Esophagus (tissue), 2 donors: Measurements from ENCODE around the gene GP2. TPM values are rescaled to one million over a fixed set of nuclear protein-coding genes. Genes with fewer than 3 reads are reported as not detected.

Source experiments
- H3K27ac ChIP-seq, 2 donors: one replicate each; pipeline ENCODE4 v1.5.1; 2013; ENCODE audit warnings: low read depth in 2 of 2, mild to moderate bottlenecking in 2 of 2, inconsistent platforms in 1 of 2, low read length in 1 of 2, moderate library complexity in 1 of 2
- H3K27me3 ChIP-seq, 2 donors: one replicate each; pipeline ENCODE4 v1.6.1; 2013; ENCODE audit warnings: low read length in 2 of 2, control low read depth in 1 of 2, mild to moderate bottlenecking in 1 of 2; ENCODE audit not compliant: insufficient read depth in 2 of 2, control insufficient read depth in 1 of 2
- H3K36me3 ChIP-seq, 2 donors: one replicate each; pipeline ENCODE4 v1.6.1; 2013; ENCODE audit warnings: low read length in 1 of 2; ENCODE audit not compliant: control insufficient read depth in 2 of 2, insufficient read depth in 2 of 2
- H3K4me1 ChIP-seq, 2 donors: one replicate each; pipeline ENCODE4 v1.6.1; 2013; ENCODE audit warnings: low read length in 1 of 2; ENCODE audit not compliant: control insufficient read depth in 2 of 2, insufficient read depth in 2 of 2
- H3K4me3 ChIP-seq, 2 donors: one replicate each; pipeline ENCODE4 v1.5.1; 2013; ENCODE audit warnings: low read length in 2 of 2, mild to moderate bottlenecking in 2 of 2, low read depth in 1 of 2, moderate library complexity in 1 of 2
- H3K9me3 ChIP-seq, 2 donors: one replicate each; pipeline ENCODE4 v1.6.1; 2013; ENCODE audit warnings: mild to moderate bottlenecking in 2 of 2, low read depth in 1 of 2, low read length in 1 of 2, moderate library complexity in 1 of 2; ENCODE audit not compliant: control insufficient read depth in 2 of 2, insufficient read depth in 1 of 2
- WGBS, 2 donors: extraction: QIAGEN DNeasy Blood & Tissue Kit; methylation state at CpG; one replicate each; pipeline ENCODE4 v1.1.7; 2013; 5-methylcytosine and 5-hydroxymethylcytosine counted together
- polyA plus RNA-seq, 2 donors: library from polyadenylated mRNA; stranded (reverse); fragments of 200-250 nt; gene quantifications; one replicate each; pipeline ENCODE4 v1.2.3, GENCODE V29; 2013
- donor health status: healthy with polysubstance abuse.
- donor health status: Bipolar disorder and iron deficiency.

GP2 gene
- polyA plus RNA-seq, 2 donors: 0.31 to 0.45 TPM

GRCh38 chr16:20301840-20302239 is 25.5 kb downstream of the GP2 start:
- no peaks in the 10 kb centered on the region for H3K27me3 ChIP-seq
- WGBS, 2 donors: 62 to 66% methylated on average over 5 of the region's 5 CpGs
- H3K4me3 ChIP-seq: no peak overlapping the region
- H3K36me3 ChIP-seq: no peaks in the 10 kb centered on the region
- H3K4me1 ChIP-seq: no peaks in the 10 kb centered on the region
- H3K9me3 ChIP-seq: no peaks in the 10 kb centered on the region
- no peak overlapping the region for H3K27ac ChIP-seq

GRCh38 chr16:20300312-20301097 is 26.8 kb downstream of the GP2 start:
- no peaks in the 10 kb centered on the region for H3K9me3 ChIP-seq
- no peaks in the 10 kb centered on the region for H3K27me3 ChIP-seq
- H3K4me3 ChIP-seq: no peak overlapping the region
- no peaks in the 10 kb centered on the region for H3K36me3 ChIP-seq
- no peaks in the 10 kb centered on the region for H3K4me1 ChIP-seq
- no peak overlapping the region for H3K27ac ChIP-seq
- WGBS, 2 donors: 17 to 19% methylated on average over 16 of the region's 16 CpGs

- H3K4me3 ChIP-seq: no peak overlapping the region
- no peaks in the 10 kb centered on the region for H3K4me1 ChIP-seq
- H3K27me3 ChIP-seq: no peaks in the 10 kb centered on the region
- no peaks in the 10 kb centered on the region for H3K36me3 ChIP-seq
- H3K9me3 ChIP-seq: no peaks in the 10 kb centered on the region
- H3K27ac ChIP-seq: no peak overlapping the region
- WGBS, 2 donors: 68 to 72% methylated on average over 5 of the region's 5 CpGs
Measured at GRCh38 chr16:20298452-20298851, 28.9 kb downstream of the GP2 start.

- H3K27ac ChIP-seq: no peak overlapping the region
- 32 to 39% methylated on average over 14 to 16 of the region's 16 CpGs for WGBS, 2 donors
- H3K4me1 ChIP-seq: no peaks in the 10 kb centered on the region
- no peaks in the 10 kb centered on the region for H3K27me3 ChIP-seq
- H3K4me3 ChIP-seq: no peak overlapping the region
- no peaks in the 10 kb centered on the region for H3K9me3 ChIP-seq
- H3K36me3 ChIP-seq: no peaks in the 10 kb centered on the region
Measured at GRCh38 chr16:20291208-20292206, 35.8 kb downstream of the GP2 start.

GRCh38 chr16:20289571-20289970 is 37.7 kb downstream of the GP2 start:
- Histone ChIP-seq H3K9me3 (no peaks in the 10 kb centered on the region), H3K4me1 (no peaks in the 10 kb centered on the region), H3K27me3 (no peaks in the 10 kb centered on the region), H3K4me3 (no peak overlapping the region), H3K27ac (no peak overlapping the region), H3K36me3 (no peaks in the 10 kb centered on the region)
- 70 to 77% methylated on average over 3 of the region's 3 CpGs for WGBS, 2 donors

GRCh38 chr16:20285993-20286499 is 41.3 kb downstream of the GP2 start:
- H3K4me3 ChIP-seq: no peak overlapping the region
- no peaks in the 10 kb centered on the region for H3K27me3 ChIP-seq
- H3K4me1 ChIP-seq: no peaks in the 10 kb centered on the region
- 38 to 51% methylated on average over 6 of the region's 6 CpGs for WGBS, 2 donors
- H3K27ac ChIP-seq: no peak overlapping the region
- H3K9me3 ChIP-seq: no peaks in the 10 kb centered on the region
- H3K36me3 ChIP-seq: no peaks in the 10 kb centered on the region

- Histone ChIP-seq H3K27me3 (no peaks in the 10 kb centered on the region), H3K4me3 (no peak overlapping the region), H3K36me3 (no peaks in the 10 kb centered on the region), H3K27ac (no peak overlapping the region), H3K4me1 (no peaks in the 10 kb centered on the region), H3K9me3 (peaks cover 0 to 2% of the 10 kb centered on the region in 2 donors)
- 72 to 75% methylated on average over 3 of the region's 3 CpGs for WGBS, 2 donors
Measured at GRCh38 chr16:20280259-20280658, 47.1 kb downstream of the GP2 start.

GRCh38 chr16:20271893-20272292 is 55.4 kb downstream of the GP2 start:
- Histone ChIP-seq H3K9me3 (no peaks in the 10 kb centered on the region), H3K4me1 (no peaks in the 10 kb centered on the region), H3K36me3 (no peaks in the 10 kb centered on the region), H3K27me3 (no peaks in the 10 kb centered on the region), H3K4me3 (no peak overlapping the region), H3K27ac (no peak overlapping the region)
- WGBS, 2 donors: 68 to 70% methylated on average over 2 of the region's 2 CpGs

- Histone ChIP-seq H3K27ac (no peak overlapping the region), H3K36me3 (no peaks in the 10 kb centered on the region), H3K4me1 (no peaks in the 10 kb centered on the region), H3K27me3 (no peaks in the 10 kb centered on the region), H3K4me3 (no peak overlapping the region), H3K9me3 (no peaks in the 10 kb centered on the region)
- 60 to 79% methylated on average over 5 of the region's 5 CpGs for WGBS, 2 donors
Measured at GRCh38 chr16:20268409-20268808, 58.9 kb downstream of the GP2 start.
